PFSK-1 (cell line): ENCODE data around the gene TBC1D7.

Experiments used
- FOXP2 ChIP-seq: optimal IDR thresholded peaks from 2 replicates; pipeline ENCODE3; 2011; ENCODE audit warnings: borderline replicate concordance, control low read depth, inconsistent platforms; ENCODE audit not compliant: insufficient read depth; ENCODE audit errors: extremely low read length, extremely low read depth
- POLR2AphosphoS5 ChIP-seq: IDR thresholded peaks from 2 replicates; pipeline ENCODE4 v1.6.1; 2012; ENCODE audit warnings: low read depth, mild to moderate bottlenecking, control low read depth, low read length, moderate library complexity
- REST ChIP-seq, 2 experiments: IDR thresholded peaks; 2 replicates each; pipeline versions ENCODE4 v1.6.1 to v1.8.0; 2011 to 2012; ENCODE audit warnings: low read depth in 2 of 2, low read length in 2 of 2, control low read depth in 1 of 2, inconsistent platforms in 1 of 2, mild to moderate bottlenecking in 1 of 2, moderate library complexity in 1 of 2; ENCODE audit not compliant: insufficient read depth in 1 of 2
- SIN3A ChIP-seq: IDR thresholded peaks from 2 replicates; pipeline ENCODE4 v1.6.1; 2012; ENCODE audit warnings: mild to moderate bottlenecking, low read length, moderate library complexity, borderline replicate concordance; ENCODE audit not compliant: insufficient read depth
- TAF1 ChIP-seq: IDR thresholded peaks from 2 replicates; pipeline ENCODE4 v1.6.1; 2012; ENCODE audit warnings: low read length, control low read depth, borderline replicate concordance; ENCODE audit not compliant: insufficient read depth

GRCh38 chr6:13373919-13374318, 45.6 kb upstream of the TBC1D7 start:
- TF ChIP-seq REST (IDR thresholded peaks at IDR 0.05; ENCODE audit: insufficient read depth in 1 of 2, low read depth in 2 of 2, low read length in 2 of 2) (no peak), SIN3A (no peak), TAF1 (no peak), POLR2AphosphoS5 (no peak), FOXP2 (no peak)
